Astrocyte (in vitro differentiated cells and primary cell): ENCODE measurements around the gene KPNA3.

ENCODE experiments used
- CTCF ChIP-seq: IDR thresholded peaks from 2 replicates; pipeline ENCODE4 v1.5.1; 2011; ENCODE audit warnings: low read depth, mild to moderate bottlenecking, inconsistent platforms, low read length, moderate library complexity; ENCODE audit not compliant: insufficient read depth
- EZH2 ChIP-seq: IDR thresholded peaks from 2 replicates; pipeline ENCODE4 v1.6.1; 2012; ENCODE audit warnings: mild to moderate bottlenecking, low read length, inconsistent platforms; ENCODE audit not compliant: insufficient read depth

- TF ChIP-seq CTCF: no peak
- no peak for TF ChIP-seq EZH2
Observed at GRCh38 chr13:49838989-49839388, 46.5 kb upstream of the KPNA3 start.
